Fibroblast of skin of right biceps (primary cell): ENCODE results near the gene DNAJC24.

Source experiments
- DNase-seq: peaks from one replicate; pipeline ENCODE4 v3.0.0-alpha.2; 2013

Gene DNAJC24

GRCh38 chr11:31417357-31417756 lies 47.7 kb downstream of the DNAJC24 start:
- DNase-seq = no peak

DNA sequence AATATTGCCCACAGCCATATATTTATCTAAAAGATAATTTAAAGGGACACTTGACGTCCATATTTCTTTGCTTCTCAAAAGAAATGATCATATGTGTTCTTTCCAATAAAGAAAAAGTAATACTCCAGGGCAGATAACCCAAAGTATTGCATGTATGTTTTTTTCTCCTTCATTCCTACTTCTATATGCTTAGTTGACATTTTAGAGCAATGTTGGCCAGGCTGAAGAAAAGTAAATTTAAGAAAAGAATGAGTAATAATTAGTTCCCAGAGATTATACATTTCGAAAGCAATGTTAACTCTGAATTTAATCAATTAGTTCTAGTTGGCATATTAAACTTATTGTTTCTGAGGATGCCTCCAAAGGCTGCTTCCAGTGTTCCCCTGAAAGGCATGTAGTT lies 48.2 kb downstream of the DNAJC24 start:
- no peak for DNase-seq

- DNase-seq = no peak
Observed at GRCh38 chr11:31419138-31419537, 49.5 kb downstream of the DNAJC24 start.

DNA sequence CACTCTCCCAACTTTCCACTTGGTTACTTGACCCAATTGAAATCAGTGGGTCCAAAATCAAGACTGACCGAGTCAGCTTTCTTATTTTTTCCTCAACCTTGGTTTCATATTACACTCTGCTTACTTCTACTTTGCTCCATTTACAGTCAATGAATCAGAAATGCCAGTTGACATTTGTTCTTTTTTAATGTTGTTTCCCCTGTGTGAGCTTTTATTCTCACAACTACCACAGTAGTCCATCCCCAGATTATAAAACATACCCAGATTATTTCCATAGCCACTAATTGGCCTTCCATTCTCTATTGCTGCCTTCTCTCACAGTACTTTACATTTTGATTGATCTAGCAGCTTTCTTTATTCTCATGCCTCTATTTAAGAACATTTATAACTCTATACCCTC lies 50.0 kb downstream of the DNAJC24 start:
- no peak for DNase-seq

DNA sequence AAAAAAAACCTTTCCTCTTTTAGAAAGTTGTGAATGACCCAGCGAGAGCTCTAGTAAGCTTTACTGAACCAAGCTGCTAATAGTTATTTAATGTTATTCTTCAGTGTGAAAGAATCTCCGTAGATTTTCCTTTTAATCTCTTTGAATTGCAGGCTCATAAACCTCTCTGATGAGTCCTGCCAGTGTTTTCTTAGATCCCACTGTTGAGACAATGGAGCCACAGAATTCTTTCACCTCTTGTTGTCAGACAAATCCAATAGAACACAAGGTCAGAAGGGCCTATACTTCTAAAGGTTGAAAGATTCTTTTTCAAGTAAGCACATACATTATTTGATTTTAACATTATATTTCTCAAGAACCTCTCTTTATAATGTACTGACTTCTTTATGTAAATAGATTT lies 52.2 kb downstream of the DNAJC24 start:
- DNase-seq = no peak

DNA sequence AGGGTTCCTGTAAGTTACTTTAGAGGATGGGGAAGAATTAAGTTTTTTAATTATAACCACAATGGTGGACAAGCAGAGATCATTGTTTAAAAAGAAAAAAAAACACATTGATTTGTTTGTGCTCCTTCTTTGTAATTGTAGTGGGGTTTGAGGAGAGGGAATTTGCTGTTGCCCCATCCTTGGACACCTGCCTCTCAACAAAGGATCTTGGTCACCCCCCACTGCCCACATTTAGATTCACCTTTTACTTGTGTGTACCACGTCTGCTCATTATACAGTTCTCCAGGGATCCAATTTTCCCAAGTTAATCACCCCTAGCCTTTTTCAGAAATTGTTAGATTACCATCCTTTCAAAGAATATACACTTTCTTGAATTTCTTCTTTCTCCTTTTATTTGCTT lies 53.0 kb downstream of the DNAJC24 start:
- no peak for DNase-seq

- no peak for DNase-seq
Observed at GRCh38 chr11:31424652-31425051, 55.0 kb downstream of the DNAJC24 start.

DNA sequence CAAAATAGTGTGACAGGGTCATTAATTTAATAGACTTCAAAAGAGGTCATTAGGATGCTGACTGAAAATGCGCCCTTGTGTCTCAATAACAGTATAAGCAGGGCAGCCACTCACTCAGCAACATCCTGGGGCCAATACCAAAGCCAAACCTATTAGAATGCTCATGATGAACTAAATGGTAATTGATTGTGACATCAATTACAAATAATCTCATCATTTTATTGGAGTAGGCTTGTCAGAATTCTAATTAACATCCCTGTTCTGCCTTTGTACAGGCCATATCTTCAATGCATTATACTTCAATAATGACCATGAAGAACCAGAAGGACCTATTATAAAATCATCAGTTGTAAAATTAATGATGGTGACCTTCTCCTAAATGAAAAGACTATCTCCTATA lies 64.2 kb downstream of the DNAJC24 start:
- DNase-seq = no peak

DNA sequence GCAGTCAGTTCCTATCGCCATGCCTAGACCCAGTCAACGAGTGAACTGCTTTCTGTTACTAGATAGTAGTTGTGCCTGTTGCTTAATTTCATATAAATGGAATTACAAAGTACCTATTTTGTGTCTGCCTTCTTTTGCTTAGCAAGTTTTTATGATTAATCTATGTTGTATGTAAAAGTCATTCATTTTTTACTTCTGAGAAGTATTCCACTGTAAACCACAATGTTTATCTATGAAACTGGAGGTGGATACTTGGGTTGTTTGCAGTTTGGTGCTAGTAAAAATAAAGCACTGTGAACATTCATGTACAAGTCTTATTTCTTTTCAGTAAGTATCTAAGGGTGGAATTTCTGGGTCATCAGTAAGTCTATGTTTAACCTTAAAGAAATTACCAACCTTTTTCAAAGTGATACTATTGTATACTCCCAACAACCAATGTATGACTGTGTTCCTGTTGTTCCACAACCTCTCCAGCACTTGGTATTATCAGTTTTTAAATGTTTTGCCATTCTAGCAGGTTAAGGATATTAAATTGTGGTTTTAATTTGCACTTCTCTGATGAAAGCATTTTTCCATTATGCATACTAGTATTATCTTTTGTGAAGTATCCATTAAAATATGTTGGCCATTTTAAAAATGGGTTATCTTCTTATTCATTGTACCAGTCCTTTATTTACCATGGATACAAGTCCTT lies 68.2 kb downstream of the DNAJC24 start:
- peak; percentile 58 for DNase-seq

DNA sequence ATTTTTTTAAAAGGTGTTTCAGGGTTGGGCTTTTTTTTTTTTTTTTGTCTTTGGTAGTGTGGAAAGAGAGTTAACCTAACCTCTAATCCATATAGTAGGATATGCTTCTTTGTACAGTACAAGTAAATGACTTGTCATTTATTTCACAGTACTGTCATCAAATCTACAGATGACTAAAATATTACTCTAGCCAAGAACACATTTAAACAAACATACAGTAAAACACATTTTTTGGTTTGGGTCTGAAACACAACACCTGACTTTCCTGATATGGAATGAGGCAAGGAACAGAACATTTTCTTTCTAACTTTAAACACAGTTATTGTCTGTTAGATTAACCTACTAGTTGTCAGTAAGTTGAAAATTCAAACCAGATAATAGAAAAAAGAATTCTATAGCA lies 71.6 kb downstream of the DNAJC24 start:
- no peak for DNase-seq

DNA sequence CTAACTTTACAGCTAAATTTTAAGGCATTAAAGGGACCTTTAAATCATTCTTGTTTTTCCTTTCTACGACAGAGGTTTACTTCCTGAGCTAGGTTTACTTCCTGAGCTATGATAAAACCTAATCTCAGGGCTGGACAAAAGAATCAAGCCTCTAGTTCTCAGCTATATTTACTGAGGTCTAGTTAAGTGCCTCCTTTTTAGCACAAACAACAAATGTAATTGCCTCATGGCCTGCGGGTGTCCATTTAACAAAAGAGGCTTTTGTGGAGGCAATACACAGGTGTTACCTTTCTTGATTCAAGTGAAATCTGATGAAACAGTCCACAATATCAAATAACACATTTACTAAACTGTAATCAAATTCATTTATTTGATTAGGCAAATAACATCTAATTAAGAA lies 72.4 kb downstream of the DNAJC24 start:
- no peak for DNase-seq

DNA sequence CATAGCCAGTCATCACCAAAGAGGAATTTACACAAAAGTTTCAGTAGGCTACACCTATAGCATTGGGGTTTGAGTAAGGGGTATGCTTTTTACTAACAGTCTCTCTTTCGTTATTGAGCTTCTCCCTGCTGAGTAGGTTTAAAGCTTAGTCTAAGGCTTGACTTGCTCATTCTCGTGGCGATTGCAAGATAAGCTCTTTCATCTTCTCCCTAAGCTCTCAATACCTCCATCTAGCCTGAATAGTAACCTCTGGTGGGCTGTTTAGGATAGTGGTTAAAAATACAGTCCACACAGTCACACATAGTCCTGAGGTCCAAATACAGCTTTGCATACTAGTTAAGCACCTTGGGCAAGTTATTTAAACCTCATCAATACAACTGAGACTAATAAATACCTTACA lies 74.1 kb downstream of the DNAJC24 start:
- no peak for DNase-seq

DNA sequence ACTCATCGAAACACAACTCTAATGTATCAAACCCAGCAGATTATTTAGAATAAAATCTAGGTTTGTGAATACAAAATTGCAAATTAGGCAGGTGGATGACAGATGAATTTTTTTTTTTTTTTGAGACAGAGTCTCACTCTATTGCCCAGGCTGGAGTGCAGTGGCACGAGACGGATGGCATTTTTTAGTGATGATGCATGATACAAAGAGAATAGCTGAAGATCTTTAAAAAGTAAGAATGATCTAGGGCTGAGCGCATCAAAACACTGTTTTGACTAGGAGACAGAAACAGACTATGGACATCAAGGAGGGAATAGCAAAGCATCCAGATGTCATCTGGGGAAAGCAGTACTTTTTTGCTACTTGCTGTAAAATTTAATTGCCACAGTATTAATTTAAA lies 76.0 kb downstream of the DNAJC24 start:
- no peak for DNase-seq

GRCh38 chr11:31449040-31449439 lies 79.4 kb downstream of the DNAJC24 start:
- no peak for DNase-seq

DNA sequence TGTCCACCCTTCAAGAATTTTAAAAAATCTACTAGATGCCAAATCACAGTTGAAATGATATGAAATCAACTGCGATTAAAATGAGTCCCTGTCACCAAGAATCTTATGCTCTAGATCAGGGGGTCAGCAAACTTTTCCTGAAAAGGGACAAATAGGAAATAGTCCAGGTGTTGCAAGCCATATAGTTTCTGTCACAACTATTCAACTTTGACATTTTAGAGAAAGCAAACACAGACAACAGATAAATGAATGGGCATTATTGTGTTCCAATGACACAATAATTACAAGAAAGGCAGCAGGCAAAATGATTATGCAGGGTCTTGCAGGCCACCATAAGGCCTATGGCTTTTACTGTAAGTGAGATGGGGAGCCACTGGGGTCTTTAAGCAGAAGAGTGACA lies 81.2 kb downstream of the DNAJC24 start:
- no peak for DNase-seq

- no peak for DNase-seq
Observed at GRCh38 chr11:31455177-31455576, 85.5 kb downstream of the DNAJC24 start.

- no peak for DNase-seq
Observed at GRCh38 chr11:31464436-31464835, 94.8 kb downstream of the DNAJC24 start.

DNA sequence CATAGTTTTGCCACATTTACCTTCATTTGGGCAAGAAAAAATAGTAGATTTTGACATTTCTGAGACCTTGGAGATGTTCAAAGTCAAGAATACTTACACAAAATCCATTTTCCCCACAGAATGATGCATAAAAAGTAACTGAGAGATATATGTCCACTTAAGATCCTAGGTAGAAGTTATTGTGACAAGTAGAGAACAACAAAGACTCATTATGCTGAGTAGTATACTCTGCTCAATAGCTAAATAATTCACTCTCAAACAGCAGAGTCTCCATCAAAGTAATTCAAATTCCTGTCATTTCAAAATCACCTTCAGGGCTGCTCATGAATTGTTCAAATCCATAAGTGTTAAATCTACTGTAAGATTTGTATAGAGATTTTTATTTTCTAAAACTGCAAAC lies 104.4 kb downstream of the DNAJC24 start:
- no peak for DNase-seq

DNA sequence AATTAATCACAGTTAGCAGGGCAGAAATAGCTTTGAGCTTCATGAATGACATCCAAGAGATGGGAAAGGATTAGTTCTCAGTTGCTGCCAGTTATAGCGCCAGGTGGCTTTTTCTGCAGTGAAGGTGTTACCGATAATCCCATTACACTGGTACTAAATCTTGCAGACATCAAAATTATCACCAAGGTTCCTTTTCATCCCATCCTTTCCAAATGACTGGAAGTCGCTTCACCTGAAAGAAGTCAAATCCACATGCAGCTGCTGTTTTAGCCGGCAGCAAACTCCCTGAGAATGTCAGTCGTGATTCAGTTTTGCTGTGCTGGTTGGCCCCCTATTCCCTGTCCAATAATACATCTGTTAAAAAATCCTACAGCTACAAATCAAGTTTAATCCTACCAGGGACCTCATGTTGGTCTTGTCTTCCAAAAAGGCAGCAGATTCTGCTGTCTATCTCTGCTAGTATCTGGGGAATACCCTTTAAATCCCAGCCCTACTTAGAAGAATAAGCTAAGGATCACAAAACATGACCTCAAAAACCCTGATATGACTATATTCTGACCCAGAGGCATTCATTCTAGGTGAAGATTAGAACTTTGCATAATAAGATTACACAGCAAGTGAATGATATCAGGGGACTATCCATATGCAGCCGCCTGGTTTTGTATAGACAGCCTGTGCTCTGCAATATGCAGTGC lies 108.0 kb downstream of the DNAJC24 start:
- DNase-seq = no peak

DNA sequence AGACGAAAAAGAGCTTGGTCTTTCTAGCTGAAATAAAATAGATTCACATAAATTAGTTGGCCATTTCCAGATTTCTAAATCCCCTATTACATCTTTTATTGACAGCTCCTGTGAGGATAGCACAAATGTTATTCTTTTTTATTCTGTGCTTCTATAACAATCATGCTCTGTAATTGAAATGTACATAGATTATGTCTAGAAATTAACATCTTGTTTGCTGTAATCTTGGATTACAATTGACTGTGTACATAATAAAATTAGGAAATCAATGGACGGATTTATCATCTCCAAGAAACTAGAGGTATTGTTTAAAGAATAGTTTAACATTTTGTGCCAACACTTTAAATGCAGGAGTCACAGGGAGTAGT lies 108.5 kb downstream of the DNAJC24 start:
- no peak for DNase-seq

GRCh38 chr11:31479066-31479465 lies 109.4 kb downstream of the DNAJC24 start:
- no peak for DNase-seq

DNA sequence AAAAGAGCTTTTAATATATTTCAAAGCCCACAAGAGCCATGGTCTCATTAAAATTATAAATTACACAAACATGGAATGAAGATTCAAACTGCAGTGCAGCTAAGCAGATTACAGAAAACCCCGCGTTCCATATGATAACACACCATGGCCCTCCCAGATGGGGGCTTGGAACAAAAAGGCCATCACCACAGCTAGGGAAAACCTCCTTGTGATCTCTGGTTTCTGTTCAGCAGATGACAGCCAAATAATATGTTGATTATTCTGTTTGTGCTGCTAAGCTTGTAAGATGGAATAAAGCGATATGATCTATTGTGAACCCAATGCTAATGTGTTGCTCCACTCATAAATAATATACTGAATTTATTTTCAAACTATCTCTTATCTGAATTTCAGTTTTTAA lies 111.3 kb downstream of the DNAJC24 start:
- no peak for DNase-seq
